ENCODE measurements around the gene DCAF6.
"Not testable (repeated sequence)": the region's sequence is repeated elsewhere in the genome, so short reads cannot be mapped to it uniquely, and the experiment has no call there.

Gene DCAF6

GRCh38 chr1:168032029-168032428, 95.5 kb downstream of the DCAF6 start:
- no peak for DNase-seq

GRCh38 chr1:168035345-168035744, 98.9 kb downstream of the DCAF6 start:
- no peak for DNase-seq

GRCh38 chr1:168042362-168042761, 105.9 kb downstream of the DCAF6 start:
- DNase-seq = no peak

- DNase-seq = no peak
Observed at GRCh38 chr1:168045311-168045710, 108.8 kb downstream of the DCAF6 start.

GRCh38 chr1:168050307-168050706, 113.8 kb downstream of the DCAF6 start:
- DNase-seq = no peak

- DNase-seq = no peak
Observed at GRCh38 chr1:168050880-168051279, 114.4 kb downstream of the DCAF6 start.

GRCh38 chr1:168053681-168054080, 117.2 kb downstream of the DCAF6 start:
- DNase-seq = no peak

GRCh38 chr1:168054117-168054516, 117.6 kb downstream of the DCAF6 start:
- no peak for DNase-seq

GRCh38 chr1:168056152-168056551, 119.7 kb downstream of the DCAF6 start:
- DNase-seq = not testable (repeated sequence)

- DNase-seq = no peak
Observed at GRCh38 chr1:168057355-168057754, 120.9 kb downstream of the DCAF6 start.

GRCh38 chr1:168057921-168058320, 121.4 kb downstream of the DCAF6 start:
- DNase-seq = no peak

GRCh38 chr1:168064216-168064615, 127.7 kb downstream of the DCAF6 start:
- DNase-seq = no peak

GRCh38 chr1:168065506-168065905, 129.0 kb downstream of the DCAF6 start:
- no peak for DNase-seq

GRCh38 chr1:168069384-168069783, 132.9 kb downstream of the DCAF6 start:
- DNase-seq = no peak

GRCh38 chr1:168079761-168080160, 143.3 kb downstream of the DCAF6 start:
- no peak for DNase-seq

GRCh38 chr1:168081373-168082007, 145.0 kb downstream of the DCAF6 start:
- DNase-seq = no peak

- peak; percentile 51 to 60 for DNase-seq
Observed at GRCh38 chr1:168082008-168082876, 145.8 kb downstream of the DCAF6 start.

- DNase-seq = no peak
Observed at GRCh38 chr1:168083456-168084325, 147.2 kb downstream of the DCAF6 start.

GRCh38 chr1:168084396-168085231, 148.1 kb downstream of the DCAF6 start:
- DNase-seq = peak; percentile 45 to 50

- DNase-seq = no peak
Observed at GRCh38 chr1:168085401-168085872, 149.0 kb downstream of the DCAF6 start.

GRCh38 chr1:168086438-168086837, 150.0 kb downstream of the DCAF6 start:
- no peak for DNase-seq

- no peak for DNase-seq
Observed at GRCh38 chr1:168087696-168088095, 151.2 kb downstream of the DCAF6 start.

Data from activated CD4-positive, alpha-beta T cell treated with anti-CD3 and anti-CD28 coated beads, Interleukin-2, amount 50 U/mL, for 4 hours (primary cell).